IPS-15b (cell line): ENCODE measurements around the gene GTSF1L.

ENCODE experiments used
- H3K27me3 ChIP-seq: one replicate; pipeline ENCODE4 v1.6.1; 2013; ENCODE audit warnings: low read length; ENCODE audit not compliant: control insufficient read depth, insufficient read depth
- H3K36me3 ChIP-seq: one replicate; pipeline ENCODE4 v1.6.1; 2013; ENCODE audit warnings: low read length; ENCODE audit not compliant: control insufficient read depth, insufficient read depth
- H3K4me1 ChIP-seq: one replicate; pipeline ENCODE4 v1.6.1; 2013; ENCODE audit warnings: mild to moderate bottlenecking, low read length; ENCODE audit not compliant: control insufficient read depth, insufficient read depth
- H3K4me3 ChIP-seq: one replicate; pipeline ENCODE4 v1.5.1; 2013; ENCODE audit warnings: low read depth, low read length
- H3K9ac ChIP-seq: one replicate; pipeline ENCODE4 v1.6.1; 2013; ENCODE audit warnings: low read depth, mild to moderate bottlenecking, low read length
- H3K9me3 ChIP-seq: one replicate; pipeline ENCODE4 v1.6.1; 2013; ENCODE audit warnings: mild to moderate bottlenecking, low read length; ENCODE audit not compliant: control insufficient read depth, insufficient read depth

Gene GTSF1L

GRCh38 chr20:43710370-43711044, 16.3 kb downstream of the GTSF1L start:
- no peaks in the 10 kb centered on the region for H3K4me1 ChIP-seq
- no peak overlapping the region for H3K9ac ChIP-seq
- no peak overlapping the region for H3K4me3 ChIP-seq
- peaks cover 60% of the 10 kb centered on the region for H3K36me3 ChIP-seq
- H3K27me3 ChIP-seq, result no peaks in the 10 kb centered on the region
- H3K9me3 ChIP-seq, result no peaks in the 10 kb centered on the region

DNA sequence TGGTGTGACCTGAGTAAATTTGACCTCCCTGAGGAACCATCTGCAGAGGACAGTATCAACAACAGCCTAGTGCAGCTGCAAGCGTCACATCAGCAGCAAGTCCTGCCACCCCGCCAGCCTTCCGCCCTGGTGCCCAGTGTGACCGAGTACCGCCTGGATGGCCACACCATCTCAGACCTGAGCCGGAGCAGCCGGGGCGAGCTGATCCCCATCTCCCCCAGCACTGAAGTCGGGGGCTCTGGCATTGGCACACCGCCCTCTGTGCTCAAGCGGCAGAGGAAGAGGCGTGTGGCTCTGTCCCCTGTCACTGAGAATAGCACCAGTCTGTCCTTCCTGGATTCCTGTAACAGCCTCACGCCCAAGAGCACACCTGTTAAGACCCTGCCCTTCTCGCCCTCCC, 24.3 kb downstream of the GTSF1L start:
- no peaks in the 10 kb centered on the region for H3K27me3 ChIP-seq
- H3K9me3 ChIP-seq, result no peaks in the 10 kb centered on the region
- H3K4me1 ChIP-seq, result no peaks in the 10 kb centered on the region
- no peak overlapping the region for H3K9ac ChIP-seq
- peaks cover 59% of the 10 kb centered on the region for H3K36me3 ChIP-seq
- no peak overlapping the region for H3K4me3 ChIP-seq

DNA sequence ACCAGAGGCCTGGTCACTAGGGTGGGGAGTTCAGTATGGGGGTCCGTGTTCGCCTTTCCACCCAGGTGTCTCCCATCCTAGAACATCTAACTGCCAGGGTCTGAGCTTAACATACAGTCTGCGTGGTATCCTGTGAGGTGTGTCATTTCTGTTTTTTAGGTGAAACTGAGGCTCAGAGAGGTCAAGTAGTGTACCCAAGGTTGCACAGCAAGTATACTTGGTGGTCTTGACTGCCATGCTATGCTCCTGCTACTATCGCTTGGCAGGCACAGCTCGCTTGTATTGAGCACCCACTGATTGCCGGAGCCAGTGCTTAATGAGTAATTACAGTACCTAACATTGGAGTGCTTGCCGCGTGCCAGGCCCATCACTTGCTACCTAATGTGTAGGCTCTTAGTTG, 26.2 kb downstream of the GTSF1L start:
- Histone ChIP-seq H3K9me3 (no peaks in the 10 kb centered on the region), H3K4me1 (no peaks in the 10 kb centered on the region), H3K4me3 (no peak overlapping the region), H3K9ac (no peak overlapping the region), H3K36me3 (peaks cover 55% of the 10 kb centered on the region), H3K27me3 (no peaks in the 10 kb centered on the region)

GRCh38 chr20:43699941-43700565, 26.7 kb downstream of the GTSF1L start:
- Histone ChIP-seq H3K9me3 (no peaks in the 10 kb centered on the region), H3K9ac (no peak overlapping the region), H3K36me3 (peaks cover 52% of the 10 kb centered on the region), H3K4me1 (no peaks in the 10 kb centered on the region), H3K4me3 (no peak overlapping the region), H3K27me3 (no peaks in the 10 kb centered on the region)

- peaks cover 22% of the 10 kb centered on the region for H3K36me3 ChIP-seq
- no peaks in the 10 kb centered on the region for H3K9me3 ChIP-seq
- no peaks in the 10 kb centered on the region for H3K27me3 ChIP-seq
- H3K4me1 ChIP-seq, result no peaks in the 10 kb centered on the region
- no peak overlapping the region for H3K4me3 ChIP-seq
- no peak overlapping the region for H3K9ac ChIP-seq
These were observed 31.2 kb downstream of the GTSF1L start for GRCh38 chr20:43695571-43695970.

DNA sequence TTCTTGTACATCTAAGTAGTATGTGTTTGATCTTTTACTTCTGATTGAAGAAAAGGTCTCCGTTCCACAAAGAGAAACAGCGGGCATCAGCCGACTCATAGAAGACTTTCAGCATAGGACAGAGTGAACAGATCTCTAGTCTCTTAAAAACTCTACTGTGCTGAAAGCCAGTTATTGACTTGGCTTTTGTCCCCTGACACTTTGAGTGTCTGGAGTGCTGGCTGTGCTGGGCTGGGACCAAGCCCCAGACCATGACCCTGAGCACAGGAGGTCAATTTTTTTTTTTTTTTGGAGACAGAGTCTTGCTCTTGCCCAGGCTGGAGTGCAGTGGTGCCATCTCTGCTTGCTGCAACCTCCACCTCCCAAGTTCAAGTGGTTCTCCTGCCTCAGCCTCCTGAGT, 32.0 kb downstream of the GTSF1L start:
- H3K27me3 ChIP-seq, result no peaks in the 10 kb centered on the region
- H3K9me3 ChIP-seq, result no peaks in the 10 kb centered on the region
- H3K9ac ChIP-seq, result no peak overlapping the region
- peaks cover 15% of the 10 kb centered on the region for H3K36me3 ChIP-seq
- no peaks in the 10 kb centered on the region for H3K4me1 ChIP-seq
- no peak overlapping the region for H3K4me3 ChIP-seq

GRCh38 chr20:43691928-43692524, 34.8 kb downstream of the GTSF1L start:
- Histone ChIP-seq H3K27me3 (no peaks in the 10 kb centered on the region), H3K9ac (no peak overlapping the region), H3K4me1 (no peaks in the 10 kb centered on the region), H3K9me3 (no peaks in the 10 kb centered on the region), H3K36me3 (peaks cover 15% of the 10 kb centered on the region), H3K4me3 (no peak overlapping the region)

- H3K27me3 ChIP-seq, result no peaks in the 10 kb centered on the region
- no peak overlapping the region for H3K9ac ChIP-seq
- H3K4me3 ChIP-seq, result no peak overlapping the region
- H3K9me3 ChIP-seq, result no peaks in the 10 kb centered on the region
- peaks cover 25% of the 10 kb centered on the region for H3K36me3 ChIP-seq
- no peaks in the 10 kb centered on the region for H3K4me1 ChIP-seq
These were observed 35.7 kb downstream of the GTSF1L start for GRCh38 chr20:43690943-43691598.

DNA sequence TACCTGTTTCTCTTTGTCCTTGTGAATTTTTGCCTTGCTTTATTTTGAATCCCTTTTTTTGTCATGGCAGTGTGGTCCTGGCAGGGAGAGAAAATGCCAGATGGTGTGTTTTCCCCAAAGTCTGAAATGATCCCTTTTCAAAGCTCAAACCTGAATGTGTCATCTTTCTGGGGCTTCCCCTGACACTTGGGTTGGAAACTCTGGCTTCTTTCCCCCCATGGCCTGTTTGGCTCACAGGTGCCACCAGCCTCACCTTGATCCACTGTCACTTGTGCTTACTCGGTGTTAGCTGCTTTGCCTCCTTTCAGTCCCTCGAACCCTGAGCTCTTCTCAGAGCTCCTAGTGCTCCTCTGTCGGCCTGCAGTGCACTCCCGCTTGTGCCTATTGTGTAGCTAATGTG, 37.6 kb downstream of the GTSF1L start:
- H3K4me1 ChIP-seq, result no peaks in the 10 kb centered on the region
- H3K36me3 ChIP-seq, result peaks cover 23% of the 10 kb centered on the region
- H3K9ac ChIP-seq, result no peak overlapping the region
- H3K9me3 ChIP-seq, result no peaks in the 10 kb centered on the region
- no peaks in the 10 kb centered on the region for H3K27me3 ChIP-seq
- H3K4me3 ChIP-seq, result no peak overlapping the region

DNA sequence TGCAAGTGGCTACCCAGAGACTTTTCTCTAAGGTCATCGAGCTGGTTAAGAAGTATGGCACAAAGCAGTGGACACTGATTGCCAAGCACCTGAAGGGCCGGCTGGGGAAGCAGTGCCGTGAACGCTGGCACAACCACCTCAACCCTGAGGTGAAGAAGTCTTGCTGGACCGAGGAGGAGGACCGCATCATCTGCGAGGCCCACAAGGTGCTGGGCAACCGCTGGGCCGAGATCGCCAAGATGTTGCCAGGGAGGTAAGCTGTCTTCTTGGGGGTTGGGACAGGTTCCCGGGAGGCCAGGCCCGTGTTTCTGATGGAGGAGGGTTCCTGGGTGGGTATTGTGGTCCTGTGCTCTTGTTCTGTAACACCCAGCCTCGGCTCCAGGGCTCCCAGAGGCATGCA, 40.0 kb downstream of the GTSF1L start:
- H3K4me1 ChIP-seq, result no peaks in the 10 kb centered on the region
- no peaks in the 10 kb centered on the region for H3K9me3 ChIP-seq
- H3K4me3 ChIP-seq, result no peak overlapping the region
- peaks cover 37% of the 10 kb centered on the region for H3K36me3 ChIP-seq
- H3K9ac ChIP-seq, result no peak overlapping the region
- H3K27me3 ChIP-seq, result no peaks in the 10 kb centered on the region

GRCh38 chr20:43682446-43682845, 44.4 kb downstream of the GTSF1L start:
- H3K27me3 ChIP-seq, result no peaks in the 10 kb centered on the region
- H3K4me1 ChIP-seq, result no peaks in the 10 kb centered on the region
- H3K9me3 ChIP-seq, result no peaks in the 10 kb centered on the region
- H3K9ac ChIP-seq, result no peak overlapping the region
- peaks cover 33% of the 10 kb centered on the region for H3K36me3 ChIP-seq
- no peak overlapping the region for H3K4me3 ChIP-seq

DNA sequence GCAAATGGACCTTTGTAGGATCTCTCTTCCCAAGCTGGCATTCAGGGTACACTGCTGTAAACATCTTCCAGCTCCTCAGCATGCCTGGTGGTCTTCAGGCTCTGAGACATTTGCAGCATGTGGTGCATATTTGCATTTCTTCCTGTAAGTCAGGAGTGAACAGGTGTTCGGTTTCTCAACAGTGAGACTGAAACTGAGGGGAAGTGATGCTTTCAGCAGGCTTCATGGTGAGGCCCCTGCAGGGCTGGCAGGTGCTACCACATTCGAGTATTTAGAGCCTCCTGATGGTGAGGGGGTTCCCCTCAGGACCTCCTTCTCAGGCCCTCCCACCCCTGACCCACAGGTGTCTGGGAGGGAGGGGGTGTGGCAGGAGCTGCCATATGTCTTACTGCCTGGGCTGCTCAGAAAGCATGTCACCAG, 44.8 kb downstream of the GTSF1L start:
- Histone ChIP-seq H3K4me3 (no peak overlapping the region), H3K9ac (no peak overlapping the region), H3K4me1 (no peaks in the 10 kb centered on the region), H3K27me3 (no peaks in the 10 kb centered on the region), H3K36me3 (peaks cover 35% of the 10 kb centered on the region), H3K9me3 (no peaks in the 10 kb centered on the region)
